HEK293T (cell line): ENCODE measurements around the gene ANOS1.

ENCODE experiments used
- CTCF ChIA-PET: fragments of 350-600 bp; formaldehyde crosslinking; extraction: SDS; loops from one replicate; lab custom pipeline; 2021; ENCODE audit warnings: antibody characterized with exemption, inconsistent platforms; lab: Yijun Ruan, JAX
- POLR2A ChIA-PET: fragments of 350-600 bp; formaldehyde crosslinking; extraction: SDS; loops from one replicate; lab custom pipeline; 2020; ENCODE audit warnings: antibody characterized with exemption, inconsistent platforms; lab: Yijun Ruan, JAX
- DNase-seq: peaks from one replicate; pipeline ENCODE4 v3.0.0; 2012; ENCODE audit warnings: mixed read lengths; ENCODE audit errors: extremely low spot score
- ARNT ChIP-seq: fragments of 450-650 bp; IDR thresholded peaks from 2 replicates; pipeline ENCODE4 v1.6.1; 2017; ENCODE audit warnings: mild to moderate bottlenecking
- BHLHE40 ChIP-seq: fragments of 450-650 bp; IDR thresholded peaks from 2 replicates; pipeline ENCODE4 v1.6.1; 2016; ENCODE audit warnings: mild to moderate bottlenecking, moderate library complexity, borderline replicate concordance
- CTBP1 ChIP-seq: fragments of 450-650 bp; IDR thresholded peaks from 2 replicates; pipeline ENCODE4 v1.6.1; 2016; ENCODE audit warnings: borderline replicate concordance
- ELF4 ChIP-seq: fragments of 450-650 bp; IDR thresholded peaks from 2 replicates; pipeline ENCODE4 v1.6.1; 2017; ENCODE audit warnings: antibody characterized with exemption
- FOXA1 ChIP-seq: fragments of 450-650 bp; IDR thresholded peaks from 2 replicates; pipeline ENCODE4 v1.6.1; 2016; ENCODE audit warnings: mild to moderate bottlenecking
- FOXK2 ChIP-seq: fragments of 450-650 bp; IDR thresholded peaks from 2 replicates; pipeline ENCODE4 v1.6.1; 2016; ENCODE audit warnings: mild to moderate bottlenecking
- FOXM1 ChIP-seq: fragments of 450-650 bp; IDR thresholded peaks from 2 replicates; pipeline ENCODE4 v1.6.1; 2017; ENCODE audit warnings: mild to moderate bottlenecking, borderline replicate concordance
- HDGF ChIP-seq: fragments of 450-650 bp; IDR thresholded peaks from 2 replicates; pipeline ENCODE4 v1.6.1; 2017; ENCODE audit warnings: antibody characterized with exemption, borderline replicate concordance
- L3MBTL2 ChIP-seq: fragments of 450-650 bp; conservative IDR thresholded peaks from 2 replicates; pipeline ENCODE4 v1.6.1; 2016; ENCODE audit warnings: mild to moderate bottlenecking
- LEF1 ChIP-seq: fragments of 450-650 bp; IDR thresholded peaks from 2 replicates; pipeline ENCODE4 v1.6.1; 2017; ENCODE audit warnings: mild to moderate bottlenecking, borderline replicate concordance
- NFRKB ChIP-seq: fragments of 450-650 bp; IDR thresholded peaks from 2 replicates; pipeline ENCODE4 v1.6.1; 2016; ENCODE audit warnings: mild to moderate bottlenecking, moderate library complexity
- PKNOX1 ChIP-seq: fragments of 450-650 bp; IDR thresholded peaks from 2 replicates; pipeline ENCODE4 v1.6.1; 2016
- SP1 ChIP-seq: fragments of 450-650 bp; IDR thresholded peaks from 2 replicates; pipeline ENCODE4 v1.6.1; 2017
- SUZ12 ChIP-seq: fragments of 450-650 bp; IDR thresholded peaks from 2 replicates; pipeline ENCODE4 v1.6.1; 2016; ENCODE audit warnings: mild to moderate bottlenecking
- TARDBP ChIP-seq: fragments of 450-650 bp; IDR thresholded peaks from 2 replicates; pipeline ENCODE4 v1.6.1; 2016
- ZNF384 ChIP-seq: fragments of 450-650 bp; IDR thresholded peaks from 2 replicates; pipeline ENCODE4 v1.6.1; 2016

The ANOS1 gene

GRCh38 chrX:8689473-8689872 lies 42.5 kb downstream of the ANOS1 start:
- TF ChIP-seq ELF4 (no peak), L3MBTL2 (no peak), HDGF (no peak), CTBP1 (no peak), LEF1 (no peak), FOXA1 (no peak), FOXM1 (no peak), NFRKB (no peak), ZNF384 (no peak), BHLHE40 (no peak), PKNOX1 (no peak), TARDBP (no peak), SP1 (no peak)
- ChIA-PET CTCF (no interaction called here), POLR2A (no interaction called here)

DNA sequence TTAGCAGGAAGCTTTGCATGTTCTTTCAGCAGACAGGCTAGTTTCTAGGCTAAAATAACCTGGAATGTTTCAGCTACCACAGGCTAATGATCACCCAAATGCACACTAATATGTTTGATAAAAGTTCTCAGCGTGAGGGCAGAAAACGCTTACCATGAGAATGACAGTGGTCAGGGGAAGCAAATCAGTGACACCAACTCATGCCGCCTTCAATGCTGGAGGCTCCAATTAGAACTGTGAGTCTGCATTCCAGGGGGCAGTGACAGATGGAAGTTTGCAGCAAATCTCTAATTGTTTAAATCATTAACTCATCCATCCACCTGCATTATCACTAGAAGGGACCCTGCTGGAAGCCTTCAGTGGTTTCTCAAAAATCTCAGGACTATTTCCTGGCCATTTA lies 43.2 kb downstream of the ANOS1 start:
- TF ChIP-seq ELF4 = no peak
- TF ChIP-seq SP1 = no peak
- TF ChIP-seq LEF1 = no peak
- no peak for DNase-seq
- CTCF ChIA-PET = no interaction called here
- POLR2A ChIA-PET = no interaction called here

More at GRCh38 chrX:8689473-8689872, 42.5 kb downstream of the ANOS1 start:
- DNase-seq = no peak

DNA sequence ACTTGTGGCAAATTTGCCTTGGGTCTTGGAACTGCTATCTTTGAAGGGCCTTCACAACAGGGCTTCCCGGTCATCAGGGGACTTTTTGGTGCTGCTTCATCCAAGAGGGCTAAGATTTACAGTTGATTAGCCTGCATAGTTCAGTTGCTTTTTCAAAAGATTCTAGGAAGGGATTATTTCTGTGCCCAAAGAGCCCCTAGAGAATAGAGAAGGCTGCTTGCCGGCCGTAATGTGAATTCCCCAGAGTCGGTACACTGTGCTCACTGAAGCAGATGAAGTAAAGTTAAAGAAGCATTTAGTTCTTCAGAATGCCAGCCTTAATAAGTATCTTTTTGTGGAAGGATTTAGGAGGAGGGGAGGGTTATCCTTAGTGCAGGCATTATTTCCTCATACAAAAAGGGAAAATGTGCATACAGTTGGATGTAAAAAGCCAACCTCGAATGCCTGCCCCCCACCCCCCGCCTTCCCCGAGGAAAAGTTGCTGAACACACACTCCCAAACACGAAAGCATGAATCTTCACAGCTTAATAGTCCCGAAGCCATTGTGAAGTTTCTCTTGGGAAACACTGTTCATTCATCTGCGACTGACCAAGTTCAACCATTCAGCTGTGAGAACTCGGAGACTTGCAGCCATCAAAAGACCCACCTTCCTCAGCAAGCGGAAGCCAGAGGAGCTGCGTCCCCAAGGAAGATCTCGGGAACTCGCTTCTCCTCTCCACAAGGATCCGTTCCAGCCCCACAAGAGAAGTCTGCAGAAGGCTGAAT lies 47.6 kb downstream of the ANOS1 start:
- CTCF ChIA-PET = no interaction called here

DNA sequence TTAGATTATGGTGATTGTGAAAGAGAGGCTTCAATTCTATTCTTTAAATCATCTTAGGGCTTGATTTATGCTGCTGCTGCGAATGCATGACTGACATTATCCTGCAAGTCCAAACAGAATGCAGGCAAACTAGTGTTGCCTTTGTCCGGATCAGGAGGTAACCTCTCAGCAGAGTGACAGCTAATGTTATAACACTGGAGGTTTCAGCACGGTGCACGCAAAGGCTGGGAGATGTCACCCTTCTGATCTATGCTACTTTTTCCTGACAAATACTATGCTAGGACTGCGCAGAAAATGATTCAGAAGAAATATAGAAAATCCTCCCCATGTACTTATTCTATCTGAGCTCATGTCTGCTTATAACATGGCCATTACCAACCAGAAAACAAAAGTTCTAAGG lies 48.2 kb downstream of the ANOS1 start:
- DNase-seq = no peak
- TF ChIP-seq SUZ12 (no peak), FOXK2 (no peak), L3MBTL2 (no peak), BHLHE40 (no peak), FOXA1 (no peak), ZNF384 (no peak), ELF4 (no peak), TARDBP (no peak), NFRKB (no peak), CTBP1 (no peak), HDGF (no peak), FOXM1 (no peak), LEF1 (no peak), PKNOX1 (no peak), SP1 (no peak), ARNT (no peak)
- CTCF ChIA-PET = no interaction called here
- POLR2A ChIA-PET = no interaction called here

More for the DNA sequence above, 47.6 kb downstream of the ANOS1 start:
- POLR2A ChIA-PET = no interaction called here
- TF ChIP-seq NFRKB (no peak), BHLHE40 (no peak), PKNOX1 (no peak), TARDBP (no peak), ARNT (no peak), FOXK2 (no peak), CTBP1 (no peak), FOXA1 (no peak), SUZ12 (no peak), ELF4 (no peak), SP1 (no peak), ZNF384 (no peak), LEF1 (no peak), HDGF (no peak), L3MBTL2 (no peak), FOXM1 (no peak)
- DNase-seq = no peak

DNA sequence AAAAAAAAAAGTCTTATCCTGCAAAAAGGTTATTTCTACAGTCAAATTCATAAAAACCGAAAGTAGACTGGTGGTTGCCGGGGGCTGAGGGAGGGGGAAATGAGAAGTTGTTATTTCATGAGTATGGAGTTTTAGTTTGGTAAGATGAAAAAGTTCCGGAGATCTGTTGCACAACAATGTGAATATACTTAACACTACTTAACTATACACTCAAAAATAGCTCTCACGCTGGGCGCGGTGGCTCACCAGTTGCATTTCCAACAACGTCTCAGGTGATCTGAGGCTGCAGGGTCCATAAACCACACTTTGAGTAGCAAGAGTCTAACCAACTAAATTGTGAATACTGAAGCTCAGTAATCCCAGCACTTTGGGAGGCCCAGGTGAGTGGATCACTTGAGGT lies 52.4 kb downstream of the ANOS1 start:
- POLR2A ChIA-PET = no interaction called here
- no peak for TF ChIP-seq ZNF384
- TF ChIP-seq BHLHE40 = no peak
- no peak for TF ChIP-seq SP1
- TF ChIP-seq SUZ12 = no peak
- no peak for TF ChIP-seq LEF1
- no peak for TF ChIP-seq L3MBTL2
- TF ChIP-seq PKNOX1 = no peak
- no peak for TF ChIP-seq FOXA1
- TF ChIP-seq HDGF = no peak
- no peak for TF ChIP-seq FOXK2
- TF ChIP-seq NFRKB = no peak
- no peak for TF ChIP-seq TARDBP
- no peak for TF ChIP-seq FOXM1
- no peak for TF ChIP-seq ELF4
- no peak for TF ChIP-seq ARNT
- TF ChIP-seq CTBP1 = no peak
- CTCF ChIA-PET = no interaction called here
- DNase-seq = no peak
